Parathyroid adenoma (tissue), 2 donors: Measurements from ENCODE around the gene RALGAPA1.

Source experiments
- H2AFZ ChIP-seq: fragments of 300-600 bp; sonication (generic); one replicate; pipeline ENCODE4 v1.7.0; 2017; ENCODE audit warnings: antibody characterized with exemption, mild to moderate bottlenecking
- H3K27ac ChIP-seq: fragments of 300-600 bp; sonication (generic); one replicate; pipeline ENCODE4 v1.7.0; 2017
- H3K27me3 ChIP-seq: fragments of 300-600 bp; sonication (generic); one replicate; pipeline ENCODE4 v1.7.0; 2017; ENCODE audit warnings: low read length; ENCODE audit not compliant: control insufficient read depth, insufficient read depth
- H3K36me3 ChIP-seq: fragments of 300-600 bp; sonication (generic); one replicate; pipeline ENCODE4 v1.7.0; 2017; ENCODE audit warnings: low read length; ENCODE audit not compliant: control insufficient read depth, insufficient read depth
- H3K4me1 ChIP-seq: fragments of 300-600 bp; sonication (generic); one replicate; pipeline ENCODE4 v1.7.0; 2017; ENCODE audit warnings: control low read depth
- H3K4me2 ChIP-seq: fragments of 300-600 bp; sonication (generic); one replicate; pipeline ENCODE4 v1.7.0; 2017; ENCODE audit warnings: low read length
- H3K4me3 ChIP-seq: fragments of 300-600 bp; sonication (generic); one replicate; pipeline ENCODE4 v1.7.0; 2017; ENCODE audit warnings: low read depth, low read length
- H3K79me2 ChIP-seq: fragments of 300-600 bp; sonication (generic); one replicate; pipeline ENCODE4 v1.7.0; 2017; ENCODE audit warnings: control low read depth
- H3K9ac ChIP-seq: fragments of 300-600 bp; sonication (generic); one replicate; pipeline ENCODE4 v1.7.0; 2017; ENCODE audit warnings: mild to moderate bottlenecking
- H3K9me3 ChIP-seq: fragments of 300-600 bp; sonication (generic); one replicate; pipeline ENCODE4 v1.7.0; 2017; ENCODE audit warnings: low read length; ENCODE audit not compliant: control insufficient read depth
- TF ChIP-seq, protein P1 (sequence below): fragments of 300-600 bp; sonication (generic); IDR thresholded peaks from one replicate; pipeline ENCODE4 v1.7.0; 2017; ENCODE audit warnings: antibody characterized with exemption, mild to moderate bottlenecking
- donor health status: primary hyperparathyroidism.

RALGAPA1 gene

DNA sequence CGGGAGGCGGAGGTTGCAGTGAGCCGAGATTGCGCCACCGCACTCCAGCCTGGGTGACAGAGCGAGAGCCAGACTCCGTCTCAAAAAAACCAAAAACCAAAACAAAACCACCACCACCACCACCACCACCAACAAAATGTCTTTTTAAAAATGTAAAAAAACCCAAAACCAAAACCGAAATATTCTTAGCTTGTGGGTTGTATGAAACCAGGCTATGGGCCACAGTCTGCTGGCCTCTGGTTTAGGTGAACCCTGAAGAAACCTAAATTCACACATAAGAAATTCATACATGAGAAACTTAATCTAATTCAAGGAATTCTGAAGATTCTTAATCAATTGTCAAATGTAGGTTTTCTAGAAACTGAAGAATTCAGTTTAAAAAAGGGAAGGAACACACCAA is 237.5 kb downstream of the RALGAPA1 start:
- Histone ChIP-seq H3K27me3 (no peaks in the 10 kb centered on the region), H3K4me3 (no peak overlapping the region), H3K36me3 (no peaks in the 10 kb centered on the region), H3K9ac (no peak overlapping the region), H3K27ac (no peak overlapping the region), H2AFZ (no peak overlapping the region), H3K79me2 (no peaks in the 10 kb centered on the region), H3K4me2 (no peak overlapping the region), H3K4me1 (no peaks in the 10 kb centered on the region), H3K9me3 (no peaks in the 10 kb centered on the region)
- TF ChIP-seq, protein P1, sequence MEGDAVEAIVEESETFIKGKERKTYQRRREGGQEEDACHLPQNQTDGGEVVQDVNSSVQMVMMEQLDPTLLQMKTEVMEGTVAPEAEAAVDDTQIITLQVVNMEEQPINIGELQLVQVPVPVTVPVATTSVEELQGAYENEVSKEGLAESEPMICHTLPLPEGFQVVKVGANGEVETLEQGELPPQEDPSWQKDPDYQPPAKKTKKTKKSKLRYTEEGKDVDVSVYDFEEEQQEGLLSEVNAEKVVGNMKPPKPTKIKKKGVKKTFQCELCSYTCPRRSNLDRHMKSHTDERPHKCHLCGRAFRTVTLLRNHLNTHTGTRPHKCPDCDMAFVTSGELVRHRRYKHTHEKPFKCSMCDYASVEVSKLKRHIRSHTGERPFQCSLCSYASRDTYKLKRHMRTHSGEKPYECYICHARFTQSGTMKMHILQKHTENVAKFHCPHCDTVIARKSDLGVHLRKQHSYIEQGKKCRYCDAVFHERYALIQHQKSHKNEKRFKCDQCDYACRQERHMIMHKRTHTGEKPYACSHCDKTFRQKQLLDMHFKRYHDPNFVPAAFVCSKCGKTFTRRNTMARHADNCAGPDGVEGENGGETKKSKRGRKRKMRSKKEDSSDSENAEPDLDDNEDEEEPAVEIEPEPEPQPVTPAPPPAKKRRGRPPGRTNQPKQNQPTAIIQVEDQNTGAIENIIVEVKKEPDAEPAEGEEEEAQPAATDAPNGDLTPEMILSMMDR: no peak

DNA sequence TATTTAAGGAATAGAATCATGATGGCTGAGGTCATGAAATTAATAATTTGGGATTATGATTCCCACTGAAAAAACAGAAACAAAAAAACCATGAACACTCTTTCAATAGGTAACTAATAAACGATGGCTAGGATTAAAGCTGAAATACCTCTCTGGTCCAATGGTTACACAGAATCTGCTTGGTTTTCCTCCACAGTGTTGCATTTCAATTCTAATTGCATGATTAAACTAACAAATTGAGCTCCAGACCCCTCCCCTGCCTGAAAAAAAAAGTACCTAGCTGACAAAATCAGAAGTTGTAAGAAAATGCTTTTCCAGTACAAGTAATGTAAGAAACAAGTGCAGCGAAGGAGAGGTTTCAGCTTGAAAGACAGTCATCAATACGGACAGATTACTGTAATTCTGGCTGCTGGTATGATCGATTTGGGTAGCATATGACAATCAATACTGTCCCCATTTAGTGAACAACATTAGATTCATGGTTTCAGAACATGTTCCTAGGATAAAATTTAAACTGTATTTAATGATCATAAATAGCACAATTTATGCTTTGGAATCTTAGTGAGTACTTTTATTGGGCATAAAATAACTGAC is 243.1 kb downstream of the RALGAPA1 start:
- Histone ChIP-seq H3K79me2 (no peaks in the 10 kb centered on the region), H3K4me3 (no peak overlapping the region), H3K27ac (no peak overlapping the region), H3K9ac (no peak overlapping the region), H2AFZ (no peak overlapping the region), H3K4me1 (no peaks in the 10 kb centered on the region), H3K27me3 (no peaks in the 10 kb centered on the region), H3K4me2 (no peak overlapping the region), H3K9me3 (no peaks in the 10 kb centered on the region), H3K36me3 (no peaks in the 10 kb centered on the region)
- TF ChIP-seq, protein P1: no peak

DNA sequence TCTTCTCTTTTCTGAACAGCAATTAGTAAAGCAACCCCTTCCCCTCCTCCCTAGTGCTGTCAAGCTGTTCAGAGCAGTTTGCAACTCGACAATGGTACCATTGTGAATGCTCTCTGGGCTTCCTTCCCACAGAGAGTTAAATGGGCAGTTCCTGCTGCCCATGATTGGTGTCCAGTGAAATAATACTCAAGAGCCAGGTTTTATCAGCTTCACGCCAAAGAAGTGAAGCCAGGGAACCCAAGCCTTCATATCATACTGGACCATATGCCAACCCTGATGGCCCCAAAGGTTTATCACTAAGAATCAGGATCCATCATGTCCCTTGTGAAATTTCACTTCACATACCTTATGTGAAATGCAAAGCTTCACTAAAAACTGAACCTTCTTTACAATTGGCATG is 250.4 kb downstream of the RALGAPA1 start:
- Histone ChIP-seq H2AFZ (no peak overlapping the region), H3K4me2 (no peak overlapping the region), H3K4me3 (no peak overlapping the region), H3K9ac (no peak overlapping the region), H3K27ac (no peak overlapping the region), H3K4me1 (peaks cover 7% of the 10 kb centered on the region), H3K27me3 (no peaks in the 10 kb centered on the region), H3K79me2 (no peaks in the 10 kb centered on the region), H3K9me3 (no peaks in the 10 kb centered on the region), H3K36me3 (no peaks in the 10 kb centered on the region)
- TF ChIP-seq, protein P1: no peak

- no peaks in the 10 kb centered on the region for H3K36me3 ChIP-seq
- no peak overlapping the region for H3K4me3 ChIP-seq
- no peaks in the 10 kb centered on the region for H3K79me2 ChIP-seq
- H3K4me2 ChIP-seq: no peak overlapping the region
- no peaks in the 10 kb centered on the region for H3K27me3 ChIP-seq
- TF ChIP-seq, protein P1: no peak
- H2AFZ ChIP-seq: no peak overlapping the region
- no peak overlapping the region for H3K9ac ChIP-seq
- no peak overlapping the region for H3K27ac ChIP-seq
- no peaks in the 10 kb centered on the region for H3K9me3 ChIP-seq
- H3K4me1 ChIP-seq: peaks cover 7% of the 10 kb centered on the region
These were observed 251.8 kb downstream of the RALGAPA1 start for GRCh38 chr14:35557221-35557747.

GRCh38 chr14:35556548-35556947 is 252.5 kb downstream of the RALGAPA1 start:
- H3K9ac ChIP-seq: no peak overlapping the region
- H2AFZ ChIP-seq: no peak overlapping the region
- no peak overlapping the region for H3K4me3 ChIP-seq
- H3K27ac ChIP-seq: no peak overlapping the region
- no peaks in the 10 kb centered on the region for H3K9me3 ChIP-seq
- no peaks in the 10 kb centered on the region for H3K36me3 ChIP-seq
- TF ChIP-seq, protein P1: no peak
- H3K79me2 ChIP-seq: no peaks in the 10 kb centered on the region
- no peak overlapping the region for H3K4me2 ChIP-seq
- no peaks in the 10 kb centered on the region for H3K27me3 ChIP-seq
- peaks cover 7% of the 10 kb centered on the region for H3K4me1 ChIP-seq
